ENCODE results near the gene COX15.
A peak's percentile ranks its signal among the peaks of the same experiment; 100 is the strongest.
"Not testable (repeated sequence)": the region's sequence is repeated elsewhere in the genome, so short reads cannot be mapped to it uniquely, and the experiment has no call there.

The COX15 gene

GRCh38 chr10:99740260-99740659, 8.3 kb upstream of the COX15 start:
- DNase-seq: no peak

- not testable (repeated sequence) for DNase-seq
These were observed 2.2 kb upstream of the COX15 start for GRCh38 chr10:99734111-99734510.

- no peak for DNase-seq
These were observed 1.4 kb upstream of the COX15 start for GRCh38 chr10:99733366-99733765.

DNA sequence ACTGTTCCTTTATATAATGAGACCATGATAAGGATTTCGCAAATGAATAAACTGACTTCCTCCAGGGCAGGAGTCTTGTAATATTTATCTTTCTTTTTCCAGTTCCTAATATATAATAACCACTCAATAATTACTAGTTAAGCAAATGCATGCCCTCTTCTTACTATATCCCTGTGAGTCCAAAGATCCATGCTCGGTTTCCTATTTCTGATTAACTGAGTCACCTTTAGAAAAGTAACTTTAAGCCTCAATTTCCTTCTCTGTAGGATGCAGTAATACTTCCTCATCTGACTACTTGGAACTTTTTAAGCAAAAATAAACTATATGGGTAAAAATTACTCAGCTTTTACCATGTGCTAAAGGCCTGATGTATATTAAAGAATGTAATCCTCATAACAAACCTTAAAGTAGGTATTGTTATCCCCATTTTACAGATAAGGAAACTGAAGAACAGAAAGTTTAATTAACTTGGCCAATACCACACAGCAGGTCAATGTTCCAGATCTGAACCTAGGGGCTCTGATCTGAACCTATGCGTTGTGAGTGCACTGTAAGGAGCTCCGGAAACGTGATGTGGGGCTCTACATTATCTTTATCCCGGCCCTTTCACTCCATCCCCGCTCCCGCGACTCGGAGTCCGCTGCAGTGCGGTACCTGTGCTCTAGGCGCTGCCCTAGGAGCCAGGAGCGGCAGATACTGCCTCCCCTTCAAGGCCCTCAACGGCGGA, 458 bp downstream of the COX15 start:
- DNase-seq: no peak

DNA sequence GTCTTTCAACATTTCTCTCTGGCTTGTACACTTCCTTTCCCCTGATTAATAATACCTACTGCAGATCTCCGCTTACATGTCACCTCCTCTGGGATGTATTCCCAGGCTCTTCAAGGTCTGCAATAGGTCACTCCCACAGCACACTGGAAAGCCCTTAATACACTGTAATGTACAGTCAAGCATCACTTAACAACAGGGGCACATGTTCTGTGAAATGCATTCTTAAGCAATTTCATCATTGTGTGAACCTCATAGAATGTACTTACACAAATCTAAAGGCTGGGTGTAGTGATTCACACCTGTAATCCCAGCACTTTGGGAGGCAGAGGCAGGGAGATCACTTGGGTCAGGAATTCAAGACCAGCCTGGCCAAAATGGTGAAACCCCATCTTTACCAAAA, 1.9 kb downstream of the COX15 start:
- DNase-seq: no peak

- no peak for DNase-seq
These were observed 11.5 kb downstream of the COX15 start for GRCh38 chr10:99720387-99720786.

- DNase-seq: no peak
These were observed 17.5 kb downstream of the COX15 start for GRCh38 chr10:99714446-99714845.

- peak; percentile 46 for DNase-seq
These were observed 20.7 kb downstream of the COX15 start for GRCh38 chr10:99711129-99711719.

GRCh38 chr10:99709480-99710229, 22.3 kb downstream of the COX15 start:
- no peak for DNase-seq

DNA sequence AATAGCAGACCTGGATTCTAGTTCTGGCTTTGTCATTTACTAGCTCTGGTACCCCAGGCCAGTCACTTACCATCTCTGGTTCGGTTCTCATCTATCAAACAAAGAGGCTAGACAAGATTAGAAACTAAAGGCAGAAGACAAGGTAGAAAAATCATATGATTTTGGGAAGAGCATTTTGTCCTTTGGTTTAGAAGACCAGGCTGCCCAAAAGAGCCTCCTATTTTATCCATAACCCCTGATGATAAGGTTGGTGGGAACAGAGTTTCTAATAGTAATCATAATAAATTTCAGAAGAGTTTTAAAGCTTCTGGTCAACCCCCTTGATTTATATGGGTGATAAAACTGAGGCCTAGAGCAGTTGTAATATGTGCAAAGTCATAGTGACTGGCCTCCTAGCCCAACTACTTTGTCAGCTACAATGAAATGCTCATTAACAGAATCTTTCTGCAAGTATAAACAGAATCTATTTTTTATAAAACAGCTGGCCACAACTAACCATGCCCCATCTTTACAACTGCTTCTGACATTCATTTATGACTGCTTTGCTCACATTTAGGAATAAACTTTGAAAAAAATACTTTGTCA, 23.4 kb downstream of the COX15 start:
- no peak for DNase-seq

DNA sequence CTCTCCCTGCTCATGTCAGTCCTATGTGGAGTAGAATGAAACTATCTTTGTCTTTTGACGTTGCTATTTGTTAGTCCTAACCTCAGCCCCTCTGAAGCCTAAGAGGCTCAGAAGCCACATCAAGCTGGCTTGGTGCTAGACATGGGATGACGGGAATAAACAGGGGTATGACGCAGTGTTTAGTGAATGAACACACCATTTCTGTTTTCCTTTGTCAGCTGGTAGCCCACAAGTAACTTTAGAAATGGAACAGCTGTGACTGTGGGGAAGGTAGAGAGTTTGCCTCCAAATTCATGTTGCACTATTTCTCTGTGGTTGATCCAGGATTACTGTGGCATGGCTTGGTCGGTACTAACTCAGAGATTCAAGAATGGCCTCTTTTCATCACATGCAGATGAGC, 31.3 kb downstream of the COX15 start:
- DNase-seq: no peak

DNA sequence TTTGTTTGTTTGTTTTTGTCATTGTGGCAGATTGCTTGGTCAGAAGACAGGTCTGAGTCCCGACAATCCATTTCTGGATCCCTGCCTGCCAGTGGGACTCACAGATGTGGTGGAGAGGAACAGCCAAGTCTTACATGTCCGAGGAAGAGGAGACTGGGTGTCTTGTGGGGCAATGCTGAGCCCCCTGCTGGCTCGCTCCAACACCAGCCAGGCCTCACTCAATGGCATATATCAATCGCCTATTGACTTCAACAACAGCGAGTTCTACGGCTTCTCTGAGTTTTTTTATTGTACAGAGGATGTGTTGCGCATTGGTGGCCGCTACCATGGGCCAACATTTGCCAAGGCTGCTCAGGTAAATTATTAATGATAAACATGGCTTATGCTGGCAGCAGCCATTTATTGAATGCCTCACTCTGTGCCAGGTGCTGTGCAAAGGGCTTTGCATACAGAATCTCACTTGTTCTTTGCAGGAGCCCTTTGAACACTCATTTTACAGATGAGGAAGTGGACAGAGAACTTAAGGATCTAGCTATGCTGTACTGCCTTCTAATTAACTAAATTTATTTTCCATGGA, 33.3 kb downstream of the COX15 start:
- DNase-seq: no peak

GRCh38 chr10:99695761-99696160, 36.2 kb downstream of the COX15 start:
- no peak for DNase-seq

- no peak for DNase-seq
These were observed 37.9 kb downstream of the COX15 start for GRCh38 chr10:99693933-99694583.

GRCh38 chr10:99689461-99689860, 42.5 kb downstream of the COX15 start:
- DNase-seq: no peak

- peak; percentile 7 for DNase-seq
These were observed 46.3 kb downstream of the COX15 start for GRCh38 chr10:99685597-99685967.

- DNase-seq: no peak
These were observed 49.2 kb downstream of the COX15 start for GRCh38 chr10:99682752-99683151.

Data from CD4-positive, alpha-beta T cell treated with Interleukin-21 for 1 hour (primary cell).